ENCODE data around the gene IGDCC3.

IGDCC3 gene

DNA sequence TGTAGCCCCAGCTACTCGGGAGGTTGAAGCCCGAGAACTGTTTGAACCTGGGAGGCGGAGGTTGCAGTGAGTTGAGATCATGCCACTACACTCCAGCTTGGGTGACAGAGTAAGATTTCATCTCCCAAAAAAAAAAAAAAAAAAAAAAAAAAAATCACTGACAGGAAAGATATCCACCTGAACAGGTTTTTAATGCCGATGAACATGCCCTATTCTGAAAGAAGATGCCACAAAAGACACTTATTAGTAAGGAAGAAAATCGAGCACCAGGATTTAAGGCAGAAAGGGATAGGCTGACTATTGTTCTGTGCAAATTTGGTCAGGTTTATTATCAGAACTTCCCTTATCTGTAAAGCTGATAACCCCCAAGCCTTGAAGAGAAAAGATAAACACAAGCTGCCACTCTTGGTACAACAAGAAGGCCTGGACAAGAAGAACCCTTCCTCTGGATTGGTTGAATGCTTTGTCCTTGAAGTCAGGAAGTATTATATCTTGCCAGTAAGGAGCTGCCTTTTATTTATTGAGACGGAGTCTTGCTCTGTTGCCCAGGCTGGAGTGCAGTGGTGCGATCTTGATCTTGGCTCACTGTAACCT, 88.4 kb downstream of the IGDCC3 start:
- no peak for DNase-seq (ENCODE audit: low spot score)

DNA sequence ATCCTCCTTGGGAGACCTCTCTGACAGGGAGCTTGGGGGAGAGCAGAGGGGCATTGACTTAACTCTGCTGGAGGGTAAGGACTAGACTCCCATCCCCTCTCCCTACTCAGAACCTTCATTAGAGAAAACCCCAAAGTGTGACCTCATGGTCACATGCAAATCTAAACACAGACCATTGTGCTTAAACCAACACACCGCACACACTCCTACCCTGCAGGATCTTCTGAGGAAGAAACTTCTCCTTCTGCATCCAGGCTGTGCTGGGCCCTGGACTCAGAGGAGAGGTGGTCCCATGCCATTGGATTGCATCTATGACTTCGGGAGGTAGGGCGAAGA, 90.3 kb downstream of the IGDCC3 start:
- no peak for DNase-seq (ENCODE audit: low spot score)

DNA sequence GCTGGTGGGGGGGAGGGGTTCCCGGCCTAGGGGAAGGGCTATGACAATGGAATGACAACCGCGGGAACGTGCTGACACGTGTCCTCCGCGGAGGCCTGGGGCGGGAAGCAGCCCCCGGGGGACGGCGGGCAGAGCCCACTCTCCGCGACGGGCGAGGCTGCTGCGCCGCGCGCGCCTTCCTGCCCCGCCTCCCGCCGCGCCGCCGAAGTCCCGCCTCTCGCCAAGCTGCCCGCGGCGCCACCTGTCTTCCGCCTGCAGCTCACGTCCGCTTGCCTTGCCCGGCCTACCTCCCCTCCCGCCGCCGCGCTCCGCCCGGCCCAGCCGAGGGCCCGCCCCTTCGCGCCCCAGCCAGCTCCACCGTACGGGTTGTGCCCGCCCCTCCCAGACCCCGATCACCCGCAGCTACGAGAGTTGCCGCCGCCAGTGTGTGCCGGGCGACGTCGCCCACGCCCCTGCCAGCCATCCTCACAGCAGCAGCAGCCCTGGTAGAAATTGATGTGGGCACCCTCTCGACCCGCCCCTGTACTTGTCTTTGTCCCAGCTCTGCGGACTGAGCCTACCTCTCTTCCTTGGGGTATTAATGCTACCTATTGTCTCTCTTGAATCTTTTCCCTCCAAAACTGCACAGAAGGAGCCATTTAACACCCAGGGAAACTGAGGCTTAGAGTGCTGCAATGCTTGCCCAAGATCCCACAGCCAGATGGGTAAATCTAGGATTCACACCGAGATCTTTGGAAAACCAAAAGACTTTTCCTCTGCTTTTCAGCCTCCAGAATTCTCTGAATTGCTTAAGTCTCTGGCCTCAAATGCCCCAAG, 90.9 kb downstream of the IGDCC3 start, which contains the start of gene PARP16:
PARP16 (minus strand) TSS at position 180 of the 816 bp plus-strand sequence. CDS start 457 bp downstream, outside the sequence.
- DNase-seq (ENCODE audit: low spot score): peak; percentile 95

DNA sequence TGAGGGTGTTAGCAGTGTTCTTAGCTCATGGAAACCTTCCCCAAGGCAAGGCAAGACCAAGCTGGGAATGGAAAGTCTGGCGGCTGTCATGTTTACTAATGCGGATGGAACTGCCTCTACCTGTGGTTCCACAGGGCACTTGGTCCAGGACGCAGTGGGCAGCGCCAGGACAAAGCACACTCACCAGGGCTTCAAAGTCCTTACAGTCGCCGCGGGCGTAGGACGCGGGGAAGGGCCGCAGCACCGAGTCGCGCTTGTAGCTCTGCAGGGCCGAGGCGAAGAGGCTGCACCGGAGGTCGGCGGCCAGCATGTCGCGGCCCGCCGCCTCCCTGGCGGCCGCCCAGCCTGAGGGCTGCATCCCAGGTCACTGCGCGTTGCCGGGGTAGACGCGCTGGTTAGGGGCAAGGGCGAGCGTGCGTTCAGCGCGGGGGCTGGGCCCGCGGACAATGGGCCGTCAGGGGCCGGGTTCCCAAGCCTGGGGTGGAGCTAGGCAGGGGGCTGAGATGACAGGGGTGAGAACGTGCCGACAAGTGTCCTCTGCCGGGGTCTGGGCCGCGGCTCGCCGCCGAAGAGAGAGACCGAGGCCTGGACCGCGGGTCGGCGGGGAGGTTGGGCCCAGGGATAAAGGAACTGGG, 91.6 kb downstream of the IGDCC3 start:
- peak; percentile 74 for DNase-seq (ENCODE audit: low spot score)

DNA sequence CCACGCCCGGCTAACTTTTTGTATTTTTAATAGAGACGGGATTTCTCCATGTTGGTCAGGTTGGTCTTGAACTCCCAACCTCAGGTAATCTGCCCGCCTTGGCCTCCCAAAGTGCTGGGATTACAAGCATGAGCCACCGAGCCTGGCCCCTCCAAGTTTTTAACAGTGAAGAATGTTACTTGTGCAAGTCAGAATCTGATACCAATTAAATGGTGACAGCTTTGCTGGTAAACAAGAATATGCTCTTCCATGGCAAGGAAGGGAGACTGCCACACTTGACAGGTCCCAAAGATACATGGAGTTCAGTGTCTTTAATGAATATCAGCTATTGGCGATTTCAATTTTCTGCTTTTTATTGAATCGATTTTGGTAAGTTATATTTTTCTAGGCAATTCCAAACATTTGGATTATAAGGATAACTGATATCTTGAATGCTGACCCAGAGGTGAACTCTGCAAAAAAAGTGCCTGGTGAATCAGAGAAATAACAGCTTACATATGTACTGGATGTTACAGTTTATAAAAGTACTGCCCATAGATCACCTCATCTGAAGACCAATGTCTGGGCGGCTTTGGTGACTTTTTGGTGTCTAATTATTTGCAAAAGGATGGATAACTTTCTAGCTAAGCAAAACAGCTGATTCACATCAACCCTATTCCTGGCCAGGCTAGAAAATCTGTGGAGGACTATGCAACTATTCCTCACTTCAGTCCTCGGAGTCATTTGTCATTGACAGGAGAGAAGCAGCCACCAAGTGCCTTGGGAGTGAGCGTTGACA, 92.3 kb downstream of the IGDCC3 start:
- no peak for DNase-seq (ENCODE audit: low spot score)

DNA sequence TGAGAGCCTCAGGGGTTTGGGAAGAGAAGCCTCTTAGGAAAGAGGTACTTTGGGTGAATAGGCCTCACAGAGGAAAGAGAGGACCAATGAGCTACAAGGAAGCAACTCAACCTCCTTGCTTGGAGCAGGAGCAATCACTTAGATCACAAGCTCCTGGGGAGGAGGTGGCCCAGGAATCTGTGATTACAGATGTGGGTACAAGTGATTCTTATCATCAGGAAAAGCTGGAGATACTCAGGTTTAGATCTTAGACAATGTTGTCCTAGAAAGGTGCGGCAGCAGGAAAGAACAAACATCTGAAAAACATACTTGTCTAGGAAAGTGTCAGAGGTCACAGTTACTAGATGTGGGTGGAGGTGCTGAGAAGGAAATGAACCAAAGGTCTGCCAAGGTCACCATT, 99.3 kb downstream of the IGDCC3 start:
- no peak for DNase-seq (ENCODE audit: low spot score)
